Measurements from ENCODE around the gene KIF21A. TPM values are rescaled to one million over a fixed set of nuclear protein-coding genes. Genes with fewer than 3 reads are reported as not detected.
"Not testable (repeated sequence)": the region's sequence is repeated elsewhere in the genome, so short reads cannot be mapped to it uniquely, and the experiment has no call there.

KIF21A gene
- total RNA-seq, 1 donor from 2014 or later = 173 TPM

DNA sequence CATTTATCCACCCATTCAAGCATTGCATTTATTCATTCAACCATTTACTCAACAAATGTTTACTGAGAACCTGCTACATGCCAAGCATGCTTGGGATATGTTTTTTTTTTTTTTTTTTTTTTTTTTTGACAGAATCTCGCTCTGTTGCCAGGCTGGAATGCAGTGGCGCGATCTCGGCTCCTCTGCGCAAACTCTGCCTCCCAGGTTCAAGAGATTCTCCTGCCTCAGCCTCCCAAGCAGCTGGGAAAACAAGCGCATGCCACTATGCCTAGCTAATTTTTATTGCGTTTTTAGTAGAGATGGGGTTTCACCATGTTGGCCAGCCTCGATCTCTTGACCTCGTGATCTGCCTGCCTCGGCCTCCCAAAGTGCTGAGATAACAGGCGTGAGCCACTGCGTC is 147.3 kb downstream of the KIF21A start:
- FAIRE-seq; DNase-seq (ENCODE audit: low spot score in 2 of 2): not testable (repeated sequence)

GRCh38 chr12:39294715-39295114 is 148.2 kb downstream of the KIF21A start:
- DNase-seq (ENCODE audit: low spot score in 2 of 2) = no peak

GRCh38 chr12:39292125-39292630 is 150.7 kb downstream of the KIF21A start:
- FAIRE-seq (no peak), DNase-seq (ENCODE audit: low spot score in 2 of 2) (no peak)

More at GRCh38 chr12:39294715-39295114, 148.2 kb downstream of the KIF21A start:
- no peak for FAIRE-seq

DNA sequence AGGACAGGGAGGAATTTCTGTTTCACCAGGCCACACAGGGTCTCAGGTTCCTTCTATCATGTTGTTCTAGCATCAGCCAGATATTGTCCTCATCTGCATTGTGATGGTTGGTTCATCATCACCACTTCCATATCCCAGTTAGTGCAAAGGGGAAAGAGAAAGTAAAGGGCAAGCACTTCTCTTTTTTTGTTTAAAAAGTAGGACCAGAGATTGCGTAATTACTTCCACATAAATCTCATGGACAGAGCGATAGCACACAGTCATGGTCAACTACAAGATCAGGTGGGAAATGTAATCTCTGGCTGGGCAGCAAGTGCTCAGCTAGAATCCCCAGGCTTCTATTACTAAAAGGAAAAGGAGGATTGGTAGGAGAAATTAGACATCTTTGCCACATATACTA is 155.1 kb downstream of the KIF21A start:
- no peak for FAIRE-seq
- no peak for DNase-seq (ENCODE audit: low spot score in 2 of 2)

GRCh38 chr12:39287409-39287808 is 155.5 kb downstream of the KIF21A start:
- no peak for FAIRE-seq
- DNase-seq (ENCODE audit: low spot score in 2 of 2) = no peak

GRCh38 chr12:39278426-39278825 is 164.5 kb downstream of the KIF21A start:
- DNase-seq (ENCODE audit: low spot score in 2 of 2) (no peak), FAIRE-seq (no peak)

- DNase-seq (ENCODE audit: low spot score in 2 of 2) (no peak), FAIRE-seq (no peak)
Measured at GRCh38 chr12:39277416-39277815, 165.5 kb downstream of the KIF21A start.

GRCh38 chr12:39275846-39276245 is 167.1 kb downstream of the KIF21A start:
- FAIRE-seq (no peak), DNase-seq (ENCODE audit: low spot score in 2 of 2) (no peak)

DNA sequence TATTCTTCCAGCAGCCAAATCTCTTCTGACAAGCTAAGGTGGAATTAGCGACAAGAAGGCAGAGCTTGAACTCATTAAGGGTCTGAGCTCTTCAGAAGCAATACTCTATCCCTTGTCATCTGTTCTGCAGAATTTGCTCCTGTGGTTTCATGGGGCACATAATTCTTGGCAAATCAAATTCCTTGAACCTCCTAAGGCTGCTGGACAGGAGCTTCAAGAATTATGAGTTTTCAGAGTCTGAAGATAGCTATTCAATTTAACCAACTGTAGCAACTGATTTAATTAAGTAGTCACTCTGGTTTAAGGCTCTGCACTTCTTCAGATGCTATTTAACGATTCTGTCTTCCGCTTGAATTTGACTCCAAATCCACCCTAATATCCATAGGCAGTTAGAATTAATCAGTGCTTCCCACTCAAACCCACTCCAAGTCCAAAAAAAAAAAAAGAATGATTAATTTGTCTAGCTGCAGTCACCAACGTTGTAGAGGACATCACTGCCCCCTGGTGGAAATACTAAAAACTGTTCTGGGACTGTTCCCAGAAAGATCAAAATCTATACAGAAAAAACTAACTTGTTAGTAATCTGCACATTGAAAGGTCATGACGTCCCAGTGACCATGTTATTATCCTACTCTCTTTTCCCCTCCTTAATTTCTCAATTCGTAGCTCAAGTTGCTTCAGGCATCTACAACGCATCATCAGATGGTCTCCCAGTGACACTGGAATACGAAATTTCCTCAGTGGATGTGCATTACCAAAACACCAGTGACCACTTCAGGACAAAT is 169.9 kb downstream of the KIF21A start:
- DNase-seq (ENCODE audit: low spot score in 2 of 2) (peak in 1 of 2 donors; percentile 13), FAIRE-seq (peak; percentile 3)

DNA sequence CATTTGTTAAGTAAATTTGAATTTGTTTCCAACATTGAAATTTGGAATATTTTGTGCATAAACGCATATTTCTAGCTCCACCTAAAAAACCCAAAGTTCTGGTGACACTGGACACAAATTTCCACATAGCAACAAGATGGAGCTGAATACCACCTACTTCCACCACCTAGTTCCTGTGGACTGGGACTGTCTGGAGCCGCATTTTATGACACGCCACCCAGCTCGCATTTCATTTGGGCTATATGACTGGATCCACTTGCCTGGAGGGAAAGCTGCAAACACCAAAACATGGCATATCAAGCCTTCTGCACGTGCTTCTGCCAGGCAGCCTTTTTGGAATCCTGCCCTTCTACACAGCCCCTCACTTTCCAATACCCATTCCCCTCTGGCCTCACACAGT is 173.4 kb downstream of the KIF21A start:
- FAIRE-seq (no peak), DNase-seq (ENCODE audit: low spot score in 2 of 2) (no peak)

DNA sequence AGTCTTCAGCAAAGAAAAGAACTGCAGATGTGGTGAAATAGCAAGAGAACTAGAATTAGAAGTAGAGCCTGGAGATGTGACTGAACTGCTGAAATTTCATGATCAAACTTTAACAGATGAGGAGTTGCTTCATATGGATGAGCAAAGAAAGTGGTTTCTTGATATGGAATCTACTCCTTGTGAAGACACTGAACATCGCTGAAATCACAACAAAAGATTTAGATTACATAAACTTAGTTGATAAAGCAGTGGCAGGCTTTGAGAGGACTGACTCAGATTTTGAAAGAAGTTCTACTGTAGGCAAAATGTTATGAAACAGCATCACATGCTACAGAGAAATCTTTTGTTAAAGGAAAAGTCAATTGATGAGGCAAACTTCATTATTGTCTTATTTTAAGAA is 175.0 kb downstream of the KIF21A start:
- DNase-seq (ENCODE audit: low spot score in 2 of 2) (no peak), FAIRE-seq (no peak)

DNA sequence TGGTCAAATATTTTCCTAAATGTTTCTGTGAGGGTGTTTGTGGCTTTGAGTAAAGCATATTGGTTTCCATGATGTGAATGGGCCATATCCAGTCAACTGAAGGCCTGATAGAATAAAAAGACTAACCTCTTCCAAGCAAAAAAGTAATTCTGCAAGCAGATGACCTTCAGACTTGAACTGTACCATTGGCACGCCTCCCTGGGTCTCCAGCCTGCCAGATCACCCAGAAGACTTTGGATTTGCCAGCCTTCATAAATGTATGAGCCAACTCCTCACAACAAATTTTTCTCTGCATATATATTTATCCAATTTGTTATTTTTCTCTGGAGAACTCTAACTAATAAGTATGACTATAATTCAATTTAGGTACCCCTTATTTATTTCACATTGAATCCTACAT is 190.3 kb downstream of the KIF21A start:
- FAIRE-seq = no peak
- no peak for DNase-seq (ENCODE audit: low spot score in 2 of 2)

Other genes starting within 250 kb of the KIF21A start
- 18.3 TPM for gene ABCD2, start 176.7 kb upstream of the KIF21A start, total RNA-seq

Data from frontal cortex (tissue), 4 donors.